PFSK-1 (cell line): ENCODE measurements around the gene EPHA7.

ENCODE experiments used
- FOXP2 ChIP-seq: optimal IDR thresholded peaks from 2 replicates; pipeline ENCODE3; 2011; ENCODE audit warnings: borderline replicate concordance, control low read depth, inconsistent platforms; ENCODE audit not compliant: insufficient read depth; ENCODE audit errors: extremely low read length, extremely low read depth
- POLR2AphosphoS5 ChIP-seq: IDR thresholded peaks from 2 replicates; pipeline ENCODE4 v1.6.1; 2012; ENCODE audit warnings: low read depth, mild to moderate bottlenecking, control low read depth, low read length, moderate library complexity
- REST ChIP-seq, 2 experiments: IDR thresholded peaks; 2 replicates each; pipeline versions ENCODE4 v1.6.1 to v1.8.0; 2011 to 2012; ENCODE audit warnings: low read depth in 2 of 2, low read length in 2 of 2, control low read depth in 1 of 2, inconsistent platforms in 1 of 2, mild to moderate bottlenecking in 1 of 2, moderate library complexity in 1 of 2; ENCODE audit not compliant: insufficient read depth in 1 of 2
- TAF1 ChIP-seq: IDR thresholded peaks from 2 replicates; pipeline ENCODE4 v1.6.1; 2012; ENCODE audit warnings: low read length, control low read depth, borderline replicate concordance; ENCODE audit not compliant: insufficient read depth

DNA sequence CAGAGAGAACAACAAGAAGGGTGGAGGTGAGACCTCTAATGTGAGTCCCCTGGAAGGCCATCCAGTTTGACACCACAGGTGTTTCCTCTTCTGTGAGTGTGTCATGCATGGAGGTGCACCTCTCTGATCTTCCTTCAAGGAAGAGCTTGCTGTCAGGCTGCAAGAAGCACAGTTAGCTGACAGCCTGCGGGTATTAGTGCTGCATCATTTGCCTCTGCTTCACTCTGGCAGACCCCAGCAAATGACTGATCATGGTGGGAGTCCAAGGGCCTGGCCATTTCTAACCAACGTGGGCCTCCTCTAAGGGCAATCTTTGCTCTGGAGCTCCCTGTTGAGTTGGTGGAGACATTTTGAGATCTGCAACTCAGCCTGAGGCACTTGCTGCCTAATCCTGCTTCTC lies 206.3 kb downstream of the EPHA7 start:
- TF ChIP-seq POLR2AphosphoS5: no peak
- no peak for TF ChIP-seq REST (IDR thresholded peaks at IDR 0.05; ENCODE audit: insufficient read depth in 1 of 2, low read depth in 2 of 2, low read length in 2 of 2)
- TF ChIP-seq FOXP2: no peak
- TF ChIP-seq TAF1: no peak
